Spleen (tissue), 7 donors: Measurements from ENCODE around the gene CEBPB.
A peak's percentile ranks its signal among the peaks of the same experiment; 100 is the strongest.

ENCODE experiments used
- POLR2A ChIP-seq, 3 donors: fragments of 450-650 bp; IDR thresholded peaks; one replicate each; pipeline ENCODE4 v1.5.1; 2017; ENCODE audit warnings: antibody characterized with exemption in 3 of 3, mild to moderate bottlenecking in 1 of 3
- POLR2AphosphoS5 ChIP-seq, 3 donors: sonication (generic); formaldehyde crosslinking; IDR thresholded peaks; one replicate each; pipeline ENCODE4 v1.5.1; 2017; ENCODE audit warnings: antibody characterized with exemption in 3 of 3
- TF ChIP-seq, protein P1 (sequence below), 11 experiments: fragments of 200-600 bp in 7 of 11; fragments of 450-650 bp in 4 of 11; sonication (generic) in 4 of 11; IDR thresholded peaks in 8 of 11; conservative IDR thresholded peaks in 3 of 11; 1 replicate in 7 of 11; 2 replicates in 4 of 11; pipeline versions ENCODE4 v1.4.0 to v1.8.0; 2016 to 2021; ENCODE audit warnings: antibody characterized with exemption in 11 of 11, inconsistent platforms in 4 of 11, mild to moderate bottlenecking in 1 of 11
- donor health status: DM: no; HTN: no; CAD: no; lungs with moderate emphysema.
- donor health status: DM: no; HTN: no; CAD: no.
- donor health status: DM: no; HTN: no; CAD: no.

DNA sequence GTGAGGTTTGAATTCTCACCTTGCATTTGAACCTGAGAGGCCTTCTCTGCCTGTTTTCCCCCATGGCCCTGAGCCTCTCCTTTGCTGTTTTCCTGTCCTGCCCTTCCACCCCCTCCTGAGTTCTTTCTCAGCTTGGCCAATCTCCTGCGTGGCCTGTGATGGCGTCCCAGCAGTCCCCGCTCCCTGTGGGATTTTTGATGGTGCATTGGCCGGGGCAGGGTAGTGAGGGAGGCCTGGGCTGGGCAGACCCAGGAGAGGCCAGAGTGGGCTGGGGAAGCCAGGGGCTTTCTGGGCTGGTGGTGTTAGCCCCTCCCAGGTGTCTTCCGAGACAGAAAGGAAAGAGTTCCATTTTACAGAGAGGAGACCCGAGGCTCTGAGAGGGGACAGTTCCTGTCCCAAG is 6.3 kb downstream of the CEBPB start:
- TF ChIP-seq POLR2AphosphoS5 (IDR thresholded peaks at IDR 0.05) (peak; percentile 28 to 56 (median 28)), POLR2A (IDR thresholded peaks at IDR 0.05) (no peak)
- TF ChIP-seq, protein P1, sequence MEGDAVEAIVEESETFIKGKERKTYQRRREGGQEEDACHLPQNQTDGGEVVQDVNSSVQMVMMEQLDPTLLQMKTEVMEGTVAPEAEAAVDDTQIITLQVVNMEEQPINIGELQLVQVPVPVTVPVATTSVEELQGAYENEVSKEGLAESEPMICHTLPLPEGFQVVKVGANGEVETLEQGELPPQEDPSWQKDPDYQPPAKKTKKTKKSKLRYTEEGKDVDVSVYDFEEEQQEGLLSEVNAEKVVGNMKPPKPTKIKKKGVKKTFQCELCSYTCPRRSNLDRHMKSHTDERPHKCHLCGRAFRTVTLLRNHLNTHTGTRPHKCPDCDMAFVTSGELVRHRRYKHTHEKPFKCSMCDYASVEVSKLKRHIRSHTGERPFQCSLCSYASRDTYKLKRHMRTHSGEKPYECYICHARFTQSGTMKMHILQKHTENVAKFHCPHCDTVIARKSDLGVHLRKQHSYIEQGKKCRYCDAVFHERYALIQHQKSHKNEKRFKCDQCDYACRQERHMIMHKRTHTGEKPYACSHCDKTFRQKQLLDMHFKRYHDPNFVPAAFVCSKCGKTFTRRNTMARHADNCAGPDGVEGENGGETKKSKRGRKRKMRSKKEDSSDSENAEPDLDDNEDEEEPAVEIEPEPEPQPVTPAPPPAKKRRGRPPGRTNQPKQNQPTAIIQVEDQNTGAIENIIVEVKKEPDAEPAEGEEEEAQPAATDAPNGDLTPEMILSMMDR (IDR thresholded peaks at IDR 0.05 in 8 of 11, conservative IDR thresholded peaks at IDR 0.05 in 3 of 11), result no peak
